Neural progenitor cell (in vitro differentiated cells): ENCODE data around the gene HOXD13. TPM values are rescaled to one million over a fixed set of nuclear protein-coding genes. Genes with fewer than 3 reads are reported as not detected.
A peak's percentile ranks its signal among the peaks of the same experiment; 100 is the strongest.

Experiments used
- DNase-seq: peaks from one replicate; pipeline ENCODE4 v3.0.0-alpha.2; 2016; ENCODE audit warnings: low spot score
- H2AFZ ChIP-seq: fragments of 200-600 bp; sonication (generic); replicated peaks from 2 replicates; pipeline ENCODE4 v1.6.1; 2016; ENCODE audit warnings: antibody characterized with exemption
- H3F3A ChIP-seq: fragments of 200-600 bp; sonication (generic); 2 replicates; pipeline ENCODE4 v1.6.1; 2016; ENCODE audit warnings: antibody characterized with exemption, low read depth
- H3K27ac ChIP-seq: fragments of 200-600 bp; sonication (generic); 2 replicates; pipeline ENCODE4 v1.5.1; 2016; ENCODE audit warnings: mild to moderate bottlenecking
- H3K27me3 ChIP-seq: fragments of 200-600 bp; sonication (generic); 2 replicates; pipeline ENCODE4 v1.6.1; 2016; ENCODE audit warnings: mild to moderate bottlenecking, moderate library complexity
- H3K36me3 ChIP-seq: fragments of 200-600 bp; sonication (generic); 2 replicates; pipeline ENCODE4 v1.5.1; 2016
- H3K4me1 ChIP-seq: fragments of 200-600 bp; sonication (generic); 2 replicates; pipeline ENCODE4 v1.6.1; 2016; ENCODE audit warnings: mixed run types
- H3K4me2 ChIP-seq: fragments of 200-600 bp; sonication (generic); 2 replicates; pipeline ENCODE4 v1.6.1; 2016
- H3K4me3 ChIP-seq: fragments of 200-600 bp; sonication (generic); 2 replicates; pipeline ENCODE4 v1.5.1; 2016
- H3K79me2 ChIP-seq: fragments of 200-600 bp; sonication (generic); 2 replicates; pipeline ENCODE4 v1.6.1; 2016; ENCODE audit warnings: low read depth
- H3K9ac ChIP-seq: fragments of 200-600 bp; sonication (generic); 2 replicates; pipeline ENCODE4 v1.6.1; 2016
- H3K9me3 ChIP-seq: fragments of 200-600 bp; sonication (generic); 2 replicates; pipeline ENCODE4 v1.5.1; 2016; ENCODE audit warnings: low read depth
- H4K20me1 ChIP-seq: fragments of 200-600 bp; sonication (generic); 2 replicates; pipeline ENCODE4 v1.6.1; 2016; ENCODE audit warnings: low read depth
- H3K27ac Mint-ChIP-seq: 3 replicates; pipeline ENCODE4 v1.8.0; 2021; ENCODE audit warnings: mixed read lengths
- H3K27me3 Mint-ChIP-seq: 2 replicates; pipeline ENCODE4 v1.8.0; 2022; ENCODE audit warnings: low read depth, mild to moderate bottlenecking, inconsistent platforms, moderate library complexity, mixed read lengths; ENCODE audit not compliant: insufficient read depth
- H3K36me3 Mint-ChIP-seq: 3 replicates; pipeline ENCODE4 v1.8.0; 2021; ENCODE audit warnings: mixed read lengths
- H3K4me1 Mint-ChIP-seq: 3 replicates; pipeline ENCODE4 v1.8.0; 2021; ENCODE audit warnings: mixed read lengths
- H3K4me3 Mint-ChIP-seq: 3 replicates; pipeline ENCODE4 v1.8.0; 2021; ENCODE audit warnings: mild to moderate bottlenecking, moderate library complexity, mixed read lengths
- H3K9me3 Mint-ChIP-seq: 3 replicates; pipeline ENCODE4 v1.8.0; 2020; ENCODE audit warnings: mixed read lengths
- EZH2 ChIP-seq: fragments of 200-600 bp; sonication (generic); IDR thresholded peaks from 2 replicates; pipeline ENCODE4 v1.6.1; 2017; ENCODE audit warnings: antibody characterized with exemption, mild to moderate bottlenecking, moderate library complexity
- EZH2phosphoT487 ChIP-seq: fragments of 200-600 bp; sonication (generic); IDR thresholded peaks from 2 replicates; pipeline ENCODE4 v1.6.1; 2017; ENCODE audit warnings: antibody characterized with exemption
- total RNA-seq: library from RNA; depleted of rRNA; stranded (reverse); fragments of >200 nt; gene quantifications from 2 replicates; pipeline ENCODE4 v1.2.3, GENCODE V29; 2015; ENCODE audit warnings: low replicate concordance
- TF ChIP-seq, protein P1 (sequence below): fragments of 200-600 bp; sonication (generic); IDR thresholded peaks from 2 replicates; pipeline ENCODE4 v1.5.1; 2017; ENCODE audit warnings: antibody characterized with exemption, mild to moderate bottlenecking

Gene HOXD13
- total RNA-seq, 1 donor from 2014 or later, result not detected

DNA sequence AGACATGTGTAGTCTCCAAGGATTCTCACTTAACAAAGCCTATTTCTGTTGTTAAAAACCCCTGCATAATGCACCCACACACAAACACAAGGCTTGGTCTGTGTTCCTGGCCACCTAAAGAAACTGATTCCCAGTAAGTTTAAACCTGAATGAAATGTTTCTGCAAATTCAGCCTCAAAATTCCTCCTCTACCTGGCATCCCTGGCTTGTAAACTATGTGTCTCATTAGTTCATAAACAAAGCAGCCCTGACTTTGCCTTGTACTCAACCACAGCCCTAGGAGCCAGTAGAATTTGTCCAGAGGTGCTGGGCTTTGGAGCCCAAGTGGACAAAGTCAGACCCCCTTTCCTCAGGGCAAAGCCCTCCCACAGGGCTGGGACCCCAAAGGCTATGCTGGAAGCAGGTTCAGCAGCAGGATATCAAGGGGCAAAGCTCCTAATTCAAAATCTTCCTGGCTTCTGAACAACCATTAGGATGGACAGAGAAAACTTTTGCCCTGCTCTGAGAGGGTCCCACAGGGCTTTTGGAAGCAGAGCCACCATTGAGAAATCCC, 2.6 kb upstream of the HOXD13 start:
- peaks cover 100% of the 10 kb centered on the region for H3K27me3 ChIP-seq
- H3K9me3 ChIP-seq, result no peaks in the 10 kb centered on the region
- Mint-ChIP-seq H3K27ac (no peak overlapping the region), H3K27me3 (peaks cover 90% of the 10 kb centered on the region), H3K4me1 (peaks cover 6% of the 10 kb centered on the region), H3K9me3 (peaks cover 6% of the 10 kb centered on the region), H3K4me3 (no peak overlapping the region), H3K36me3 (no peaks in the 10 kb centered on the region)
- H3K36me3 ChIP-seq, result no peaks in the 10 kb centered on the region
- no peaks in the 10 kb centered on the region for H3K79me2 ChIP-seq
- no peak overlapping the region for H3K9ac ChIP-seq
- H3K4me1 ChIP-seq, result no peaks in the 10 kb centered on the region
- no peak overlapping the region for H3K4me3 ChIP-seq
- no peak for DNase-seq
- H3K27ac ChIP-seq, result no peak overlapping the region
- no peaks in the 10 kb centered on the region for H3F3A ChIP-seq
- no peak overlapping the region for H3K4me2 ChIP-seq
- no peak for TF ChIP-seq EZH2
- TF ChIP-seq EZH2phosphoT487, result no peak
- TF ChIP-seq, protein P1, sequence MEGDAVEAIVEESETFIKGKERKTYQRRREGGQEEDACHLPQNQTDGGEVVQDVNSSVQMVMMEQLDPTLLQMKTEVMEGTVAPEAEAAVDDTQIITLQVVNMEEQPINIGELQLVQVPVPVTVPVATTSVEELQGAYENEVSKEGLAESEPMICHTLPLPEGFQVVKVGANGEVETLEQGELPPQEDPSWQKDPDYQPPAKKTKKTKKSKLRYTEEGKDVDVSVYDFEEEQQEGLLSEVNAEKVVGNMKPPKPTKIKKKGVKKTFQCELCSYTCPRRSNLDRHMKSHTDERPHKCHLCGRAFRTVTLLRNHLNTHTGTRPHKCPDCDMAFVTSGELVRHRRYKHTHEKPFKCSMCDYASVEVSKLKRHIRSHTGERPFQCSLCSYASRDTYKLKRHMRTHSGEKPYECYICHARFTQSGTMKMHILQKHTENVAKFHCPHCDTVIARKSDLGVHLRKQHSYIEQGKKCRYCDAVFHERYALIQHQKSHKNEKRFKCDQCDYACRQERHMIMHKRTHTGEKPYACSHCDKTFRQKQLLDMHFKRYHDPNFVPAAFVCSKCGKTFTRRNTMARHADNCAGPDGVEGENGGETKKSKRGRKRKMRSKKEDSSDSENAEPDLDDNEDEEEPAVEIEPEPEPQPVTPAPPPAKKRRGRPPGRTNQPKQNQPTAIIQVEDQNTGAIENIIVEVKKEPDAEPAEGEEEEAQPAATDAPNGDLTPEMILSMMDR, result no peak
- H4K20me1 ChIP-seq, result peaks cover 88% of the 10 kb centered on the region
- no peak overlapping the region for H2AFZ ChIP-seq

DNA sequence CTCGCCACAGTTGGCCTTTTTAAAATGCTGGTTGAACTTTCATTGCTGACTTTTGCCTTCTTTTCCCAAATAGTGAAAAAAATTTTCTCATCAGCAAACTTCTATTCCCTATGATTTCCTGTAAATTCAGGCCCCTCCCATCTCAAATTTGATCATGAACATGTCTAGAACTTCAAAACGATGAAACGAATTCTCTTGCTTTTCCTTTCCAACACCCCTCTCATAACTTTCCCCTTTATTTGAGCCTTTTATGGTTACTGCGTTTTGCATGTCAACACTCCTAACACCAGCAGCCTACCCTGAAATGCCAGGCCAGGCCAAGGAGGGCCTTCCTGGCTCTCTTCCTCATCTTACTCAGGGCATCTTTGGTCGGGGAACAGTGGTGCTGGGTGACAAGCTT, 1.7 kb upstream of the HOXD13 start:
- Histone ChIP-seq H3K4me1 (no peaks in the 10 kb centered on the region), H3K9ac (no peak overlapping the region), H4K20me1 (peaks cover 88% of the 10 kb centered on the region), H3K4me2 (no peak overlapping the region), H3K27me3 (peaks cover 100% of the 10 kb centered on the region), H3K27ac (no peak overlapping the region), H3K4me3 (no peak overlapping the region), H3K9me3 (no peaks in the 10 kb centered on the region), H3K79me2 (no peaks in the 10 kb centered on the region), H3K36me3 (no peaks in the 10 kb centered on the region), H3F3A (no peaks in the 10 kb centered on the region), H2AFZ (no peak overlapping the region)
- no peak overlapping the region for H3K27ac Mint-ChIP-seq
- peak overlapping the region; percentile 36 for H3K4me3 Mint-ChIP-seq
- H3K9me3 Mint-ChIP-seq, result peaks cover 6% of the 10 kb centered on the region
- TF ChIP-seq EZH2 (no peak), EZH2phosphoT487 (no peak)
- TF ChIP-seq, protein P1, result no peak
- peaks cover 6% of the 10 kb centered on the region for H3K4me1 Mint-ChIP-seq
- DNase-seq, result no peak
- H3K36me3 Mint-ChIP-seq, result no peaks in the 10 kb centered on the region
- peaks cover 90% of the 10 kb centered on the region for H3K27me3 Mint-ChIP-seq

DNA sequence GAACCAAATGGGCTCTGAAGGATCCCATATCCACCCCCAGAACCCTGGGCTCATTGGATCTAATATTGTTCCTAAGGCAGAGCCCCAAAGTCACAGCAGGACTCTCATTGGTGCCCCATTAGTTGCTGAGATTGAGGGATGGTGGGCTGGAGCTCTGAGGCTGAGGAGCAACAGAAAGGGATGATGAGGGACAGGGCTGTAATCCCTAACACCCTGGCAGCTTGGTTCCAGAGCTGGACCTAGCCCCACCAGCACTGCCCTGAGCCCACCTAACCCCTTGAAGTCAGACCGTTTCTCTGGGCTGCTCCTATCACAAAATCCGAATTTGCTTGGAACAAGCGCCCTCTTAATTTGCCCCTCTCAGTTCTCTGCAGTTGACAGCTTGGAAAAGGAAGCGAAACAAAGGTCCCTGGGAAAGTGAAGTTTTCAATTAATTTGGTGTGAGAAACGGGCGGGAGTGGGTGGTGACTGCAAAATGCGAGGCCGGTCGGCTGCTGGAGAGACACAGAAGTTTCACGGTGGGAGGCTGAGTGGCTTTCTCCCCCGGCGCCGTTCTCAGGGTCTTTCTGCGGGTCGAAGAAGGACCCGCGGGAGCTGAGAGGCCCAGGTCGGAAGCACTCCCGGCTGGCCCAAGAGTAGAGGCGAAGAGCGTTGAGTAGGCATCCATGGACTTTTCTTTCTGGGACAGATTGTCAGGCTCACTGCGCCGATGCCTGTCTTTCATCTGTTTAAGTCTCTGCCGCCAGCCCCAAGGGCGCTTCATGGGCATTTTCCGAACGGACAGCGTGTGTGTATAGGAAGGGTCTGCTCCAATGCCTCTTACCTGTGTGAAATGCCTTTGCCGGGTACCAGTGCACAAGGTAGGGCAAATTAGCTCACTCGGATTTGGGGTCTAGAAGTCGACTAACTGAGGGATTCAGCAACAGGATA, 927 bp upstream of the HOXD13 start:
- Histone ChIP-seq H3K9ac (no peak overlapping the region), H3K27me3 (peaks cover 100% of the 10 kb centered on the region), H3F3A (no peaks in the 10 kb centered on the region), H3K4me3 (peak overlapping the region; percentile 52), H4K20me1 (peaks cover 88% of the 10 kb centered on the region), H3K4me2 (no peak overlapping the region), H3K27ac (no peak overlapping the region), H3K4me1 (no peaks in the 10 kb centered on the region), H3K9me3 (no peaks in the 10 kb centered on the region), H2AFZ (no peak overlapping the region), H3K79me2 (no peaks in the 10 kb centered on the region), H3K36me3 (no peaks in the 10 kb centered on the region)
- no peak overlapping the region for H3K27ac Mint-ChIP-seq
- H3K27me3 Mint-ChIP-seq, result peaks cover 90% of the 10 kb centered on the region
- DNase-seq, result no peak
- peaks cover 6% of the 10 kb centered on the region for H3K4me1 Mint-ChIP-seq
- no peaks in the 10 kb centered on the region for H3K36me3 Mint-ChIP-seq
- TF ChIP-seq, protein P1, result no peak
- TF ChIP-seq EZH2 (peak; percentile 96), EZH2phosphoT487 (peak; percentile 95)
- H3K4me3 Mint-ChIP-seq, result peak overlapping the region; percentile 80
- peaks cover 6% of the 10 kb centered on the region for H3K9me3 Mint-ChIP-seq
